Measurements from ENCODE around the gene FKBP10.
"Not testable (repeated sequence)": the region's sequence is repeated elsewhere in the genome, so short reads cannot be mapped to it uniquely, and the experiment has no call there.

FKBP10 gene

GRCh38 chr17:41810659-41811548, 1.9 kb upstream of the FKBP10 start:
- H3K4me3 ChIP-seq (ENCODE audit: low read depth, low read length), result peak overlapping the region; percentile 71

GRCh38 chr17:41811549-41812380, 1.0 kb upstream of the FKBP10 start, which contains the start of gene P3H4:
Gene P3H4 (minus strand): TSS chr17:41811949. CDS start chr17:41811915, 34 bp downstream.
- peak within 1 kb of the TSS; percentile 71 for H3K4me3 ChIP-seq (ENCODE audit: low read depth, low read length)

- peak overlapping the region; percentile 71 for H3K4me3 ChIP-seq (ENCODE audit: low read depth, low read length)
Observed at GRCh38 chr17:41813152-41813680, 412 bp downstream of the FKBP10 start.

GRCh38 chr17:41813699-41814124, 908 bp downstream of the FKBP10 start:
- H3K4me3 ChIP-seq (ENCODE audit: low read depth, low read length), result peak overlapping the region; percentile 71

GRCh38 chr17:41814195-41814594, 1.4 kb downstream of the FKBP10 start:
- no peak overlapping the region for H3K4me3 ChIP-seq (ENCODE audit: low read depth, low read length)

GRCh38 chr17:41816637-41817320, 4.0 kb downstream of the FKBP10 start:
- no peak overlapping the region for H3K4me3 ChIP-seq (ENCODE audit: low read depth, low read length)

GRCh38 chr17:41818024-41818423, 5.2 kb downstream of the FKBP10 start:
- no peak overlapping the region for H3K4me3 ChIP-seq (ENCODE audit: low read depth, low read length)

GRCh38 chr17:41821776-41822175, 9.0 kb downstream of the FKBP10 start:
- H3K4me3 ChIP-seq (ENCODE audit: low read depth, low read length), result no peak overlapping the region

GRCh38 chr17:41822216-41823140, 9.7 kb downstream of the FKBP10 start:
- no peak overlapping the region for H3K4me3 ChIP-seq (ENCODE audit: low read depth, low read length)

GRCh38 chr17:41823141-41823524, 10.3 kb downstream of the FKBP10 start:
- H3K4me3 ChIP-seq (ENCODE audit: low read depth, low read length), result no peak overlapping the region

- no peak overlapping the region for H3K4me3 ChIP-seq (ENCODE audit: low read depth, low read length)
Observed at GRCh38 chr17:41823580-41823979, 10.8 kb downstream of the FKBP10 start.

- no peak overlapping the region for H3K4me3 ChIP-seq (ENCODE audit: low read depth, low read length)
Observed at GRCh38 chr17:41824086-41824485, 11.3 kb downstream of the FKBP10 start.

GRCh38 chr17:41825175-41825845, 12.5 kb downstream of the FKBP10 start:
- H3K4me3 ChIP-seq (ENCODE audit: low read depth, low read length), result no peak overlapping the region

GRCh38 chr17:41829961-41830360, 17.2 kb downstream of the FKBP10 start:
- not testable (repeated sequence) for H3K4me3 ChIP-seq (ENCODE audit: low read depth, low read length)

- H3K4me3 ChIP-seq (ENCODE audit: low read depth, low read length), result peak overlapping the region; percentile 56
Observed at GRCh38 chr17:41835214-41835799, 22.5 kb downstream of the FKBP10 start.

GRCh38 chr17:41835800-41836549, 23.2 kb downstream of the FKBP10 start, which contains the start of gene NT5C3B:
Gene NT5C3B (minus strand): TSS chr17:41836232. CDS start chr17:41836193, 39 bp downstream.
- H3K4me3 ChIP-seq (ENCODE audit: low read depth, low read length), result peak within 1 kb of the TSS; percentile 56

GRCh38 chr17:41836550-41837196, 23.9 kb downstream of the FKBP10 start:
- H3K4me3 ChIP-seq (ENCODE audit: low read depth, low read length), result no peak overlapping the region

Measured in iPS-11a (cell line).